IPS-20b (cell line): Measurements from ENCODE around the gene PRKG1.
"Not testable (repeated sequence)": the region's sequence is repeated elsewhere in the genome, so short reads cannot be mapped to it uniquely, and the experiment has no call there.

Experiments
- H3K27ac ChIP-seq: one replicate; pipeline ENCODE4 v1.5.1; 2013; ENCODE audit warnings: low read length
- H3K27me3 ChIP-seq: 2 replicates; pipeline ENCODE4 v1.6.1; 2013; ENCODE audit warnings: mild to moderate bottlenecking, low read length, inconsistent platforms; ENCODE audit not compliant: insufficient read depth
- H3K36me3 ChIP-seq: 2 replicates; pipeline ENCODE4 v1.6.1; 2013; ENCODE audit warnings: low read depth, mild to moderate bottlenecking, inconsistent platforms, low read length, moderate library complexity; ENCODE audit not compliant: insufficient read depth
- H3K4me1 ChIP-seq: 2 replicates; pipeline ENCODE4 v1.6.1; 2013; ENCODE audit warnings: mild to moderate bottlenecking, control low read depth, inconsistent platforms, low read length, moderate library complexity; ENCODE audit not compliant: insufficient read depth
- H3K4me3 ChIP-seq: 2 replicates; pipeline ENCODE4 v1.5.1; 2013; ENCODE audit warnings: mild to moderate bottlenecking, low read length, inconsistent platforms
- H3K9ac ChIP-seq: 2 replicates; pipeline ENCODE4 v1.6.1; 2013; ENCODE audit warnings: low read depth, mild to moderate bottlenecking, inconsistent platforms, low read length, moderate library complexity
- H3K9me3 ChIP-seq: 2 replicates; pipeline ENCODE4 v1.6.1; 2013; ENCODE audit warnings: mild to moderate bottlenecking, low read depth, low read length, inconsistent platforms; ENCODE audit not compliant: insufficient read depth

Gene PRKG1

GRCh38 chr10:51158832-51159231 lies 84.5 kb downstream of the PRKG1 start:
- Histone ChIP-seq H3K4me3 (no peak overlapping the region), H3K36me3 (no peaks in the 10 kb centered on the region), H3K27me3 (no peaks in the 10 kb centered on the region), H3K4me1 (peaks cover 10% of the 10 kb centered on the region; the same call in 1 of the 2 replicates), H3K9me3 (no peaks in the 10 kb centered on the region), H3K9ac (no peak overlapping the region), H3K27ac (no peak overlapping the region)

DNA sequence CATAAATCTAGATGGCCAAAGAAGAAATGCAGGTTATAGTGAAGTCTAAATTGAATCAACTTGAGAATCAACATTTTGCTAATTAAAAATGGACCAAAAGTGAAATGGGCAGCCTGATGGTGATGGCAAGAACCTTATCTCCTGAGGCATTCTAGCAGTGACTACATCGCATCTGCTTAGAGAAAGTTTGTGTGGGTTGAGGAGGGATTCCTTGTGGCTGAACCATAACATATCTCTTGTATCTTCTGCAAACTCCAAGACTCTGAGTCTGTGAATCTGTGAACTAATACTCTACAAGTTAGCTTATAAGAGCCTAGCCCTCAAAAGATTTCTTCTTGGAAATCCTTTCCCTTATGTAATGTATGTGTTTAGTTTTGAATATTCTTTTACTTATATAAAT lies 85.6 kb downstream of the PRKG1 start:
- H3K4me3 ChIP-seq: no peak overlapping the region

GRCh38 chr10:51162002-51162401 lies 87.7 kb downstream of the PRKG1 start:
- H3K27ac ChIP-seq: no peak overlapping the region
- H3K4me3 ChIP-seq: no peak overlapping the region
- no peaks in the 10 kb centered on the region for H3K27me3 ChIP-seq
- H3K36me3 ChIP-seq: no peaks in the 10 kb centered on the region
- H3K4me1 ChIP-seq: peaks cover 7% of the 10 kb centered on the region; the same call in 1 of the 2 replicates
- H3K9ac ChIP-seq: no peak overlapping the region
- no peaks in the 10 kb centered on the region for H3K9me3 ChIP-seq

More for the DNA sequence above, 85.6 kb downstream of the PRKG1 start:
- Histone ChIP-seq H3K9me3 (no peaks in the 10 kb centered on the region), H3K9ac (no peak overlapping the region), H3K27ac (no peak overlapping the region), H3K27me3 (no peaks in the 10 kb centered on the region), H3K36me3 (no peaks in the 10 kb centered on the region), H3K4me1 (peaks cover 10% of the 10 kb centered on the region; the same call in 1 of the 2 replicates)

DNA sequence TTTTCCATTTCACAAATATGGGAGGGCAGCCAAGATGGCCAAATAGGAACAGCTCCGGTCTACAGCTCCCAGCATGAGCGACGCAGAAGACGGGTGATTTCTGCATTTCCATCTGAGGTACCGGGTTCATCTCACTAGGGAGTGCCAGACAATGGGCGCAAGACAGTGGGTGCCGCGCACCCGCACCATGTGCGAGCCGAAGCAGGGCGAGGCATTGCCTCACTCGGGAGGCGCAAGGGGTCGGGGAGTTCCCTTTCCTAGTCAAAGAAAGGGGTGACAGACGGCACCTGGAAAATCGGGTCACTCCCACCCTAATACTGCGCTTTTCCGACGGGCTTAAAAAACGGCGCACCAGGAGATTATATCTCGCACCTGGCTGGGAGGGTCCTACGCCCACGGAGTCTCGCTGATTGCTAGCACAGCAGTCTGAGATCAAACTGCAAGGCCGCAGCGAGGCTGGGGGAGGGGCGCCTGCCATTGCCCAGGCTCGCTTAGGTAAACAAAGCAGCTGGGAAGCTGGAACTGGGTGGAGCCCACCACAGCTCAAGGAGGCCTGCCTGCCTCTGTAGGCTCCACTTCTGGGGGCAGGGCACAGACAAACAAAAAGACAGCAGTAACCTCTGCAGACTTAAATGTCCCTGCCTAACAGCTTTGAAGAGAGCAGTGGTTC lies 89.2 kb downstream of the PRKG1 start:
- not testable (repeated sequence) for H3K27ac ChIP-seq, H3K9ac ChIP-seq, H3K36me3 ChIP-seq, H3K4me3 ChIP-seq, H3K4me1 ChIP-seq, H3K27me3 ChIP-seq, H3K9me3 ChIP-seq

- Histone ChIP-seq H3K4me1 (peaks cover 5% of the 10 kb centered on the region; the same call in 1 of the 2 replicates), H3K9ac (no peak overlapping the region), H3K36me3 (no peaks in the 10 kb centered on the region), H3K27ac (no peak overlapping the region), H3K9me3 (no peaks in the 10 kb centered on the region), H3K27me3 (no peaks in the 10 kb centered on the region), H3K4me3 (peak overlapping the region; percentile 22; the same call in 1 of the 2 replicates)
Measured at GRCh38 chr10:51168086-51168815, 94.0 kb downstream of the PRKG1 start.

- Histone ChIP-seq H3K4me1 (peaks cover 5% of the 10 kb centered on the region; the same call in 1 of the 2 replicates), H3K36me3 (no peaks in the 10 kb centered on the region), H3K9ac (no peak overlapping the region)
Measured at GRCh38 chr10:51169111-51169510, 94.8 kb downstream of the PRKG1 start.

DNA sequence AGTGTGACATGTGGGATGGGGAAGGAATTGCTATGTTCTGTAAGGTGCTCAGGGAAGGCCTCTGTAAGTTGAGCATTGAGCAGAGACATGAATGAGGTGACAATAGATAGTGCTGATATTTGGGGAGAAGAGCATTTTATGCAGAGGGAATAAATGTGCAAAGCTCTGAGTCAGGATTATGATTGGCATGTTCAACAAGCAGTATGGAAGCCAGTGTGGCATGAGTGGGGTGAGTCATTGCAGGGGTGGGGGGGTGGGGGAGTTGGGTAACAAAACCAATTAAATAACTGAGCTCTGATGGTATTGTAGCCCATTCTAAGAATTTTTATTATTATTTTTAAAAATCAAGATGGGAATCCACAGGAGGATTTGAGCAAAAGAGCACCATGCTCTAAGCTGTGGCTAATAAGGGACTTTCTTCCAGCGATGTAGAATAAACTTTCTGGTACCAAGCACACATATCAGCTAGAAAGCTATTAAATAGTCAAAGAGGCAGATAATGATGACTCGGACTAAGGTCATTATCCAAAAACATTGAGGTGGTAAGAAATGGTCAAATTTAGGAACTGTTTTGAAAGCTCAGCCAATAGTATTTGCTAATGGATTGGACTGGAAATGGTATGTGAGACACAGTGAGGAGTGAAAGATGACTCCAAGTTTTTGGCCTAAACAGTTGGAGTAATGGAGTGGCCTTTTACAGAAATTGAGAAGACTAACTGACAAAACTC lies 96.4 kb downstream of the PRKG1 start:
- Histone ChIP-seq H3K4me3 (no peak overlapping the region), H3K4me1 (peaks cover 5% of the 10 kb centered on the region; the same call in 1 of the 2 replicates), H3K27me3 (no peaks in the 10 kb centered on the region), H3K36me3 (no peaks in the 10 kb centered on the region), H3K27ac (no peak overlapping the region), H3K9me3 (no peaks in the 10 kb centered on the region), H3K9ac (no peak overlapping the region)

More at GRCh38 chr10:51169111-51169510, 94.8 kb downstream of the PRKG1 start:
- Histone ChIP-seq H3K4me3 (no peak overlapping the region), H3K27ac (no peak overlapping the region), H3K27me3 (no peaks in the 10 kb centered on the region), H3K9me3 (no peaks in the 10 kb centered on the region)

DNA sequence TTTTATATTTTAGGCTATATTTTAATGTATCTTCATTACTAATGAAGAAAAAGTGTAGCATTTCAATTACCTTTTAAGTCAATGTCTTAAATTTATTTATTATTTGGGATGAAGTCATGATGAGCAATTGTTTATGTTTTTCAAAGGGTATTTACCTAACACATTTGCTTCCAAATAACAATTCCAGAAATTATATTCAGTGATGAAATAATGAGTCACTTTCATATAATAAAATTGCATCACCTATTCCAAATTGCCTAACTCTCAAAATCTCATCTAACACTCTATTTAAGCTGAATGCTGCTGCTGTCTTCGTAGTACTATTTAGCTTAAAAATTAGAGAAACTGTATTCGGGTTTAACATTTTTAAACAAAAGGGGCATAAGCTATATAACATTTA lies 97.7 kb downstream of the PRKG1 start:
- Histone ChIP-seq H3K27ac (no peak overlapping the region), H3K27me3 (no peaks in the 10 kb centered on the region), H3K4me3 (no peak overlapping the region), H3K4me1 (peaks cover 5% of the 10 kb centered on the region; the same call in 1 of the 2 replicates), H3K36me3 (no peaks in the 10 kb centered on the region), H3K9me3 (no peaks in the 10 kb centered on the region), H3K9ac (no peak overlapping the region)

DNA sequence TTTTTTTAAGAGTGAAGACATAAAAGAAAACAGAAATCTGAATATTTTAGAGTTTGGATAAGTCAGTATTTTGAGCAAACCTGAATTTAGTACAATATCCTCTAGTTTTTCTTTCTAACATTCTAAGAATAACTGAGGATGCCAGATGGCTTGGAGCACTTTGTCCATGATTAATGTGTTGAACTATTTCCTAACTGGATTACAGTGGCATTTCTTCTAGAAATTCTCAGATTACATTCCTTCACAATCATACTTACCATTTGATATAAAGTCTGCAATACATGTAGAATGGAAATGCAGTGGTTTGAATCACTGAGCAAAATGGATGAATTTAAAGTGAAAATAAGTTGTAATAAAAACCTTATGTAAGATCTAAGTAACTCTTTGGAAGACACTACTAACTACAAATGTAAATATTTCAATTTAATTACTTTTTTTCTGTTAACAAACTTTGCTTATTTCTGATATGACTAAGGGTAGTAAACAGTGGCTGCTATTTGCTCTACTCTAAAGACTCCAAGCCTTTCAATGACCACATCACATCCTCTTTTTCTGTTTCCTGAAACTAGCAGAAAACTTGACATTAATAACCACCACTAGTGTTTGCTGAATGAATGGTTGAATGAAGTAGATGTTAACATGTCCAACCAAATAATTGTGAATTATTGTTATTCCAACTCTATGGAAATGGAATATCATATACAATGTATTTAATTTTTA lies 102.8 kb downstream of the PRKG1 start:
- Histone ChIP-seq H3K9ac (no peak overlapping the region), H3K4me1 (no peaks in the 10 kb centered on the region), H3K27ac (no peak overlapping the region), H3K9me3 (no peaks in the 10 kb centered on the region), H3K36me3 (no peaks in the 10 kb centered on the region), H3K4me3 (no peak overlapping the region), H3K27me3 (no peaks in the 10 kb centered on the region)

- Histone ChIP-seq H3K4me3 (no peak overlapping the region), H3K27ac (no peak overlapping the region), H3K27me3 (no peaks in the 10 kb centered on the region), H3K9ac (no peak overlapping the region), H3K9me3 (no peaks in the 10 kb centered on the region), H3K4me1 (no peaks in the 10 kb centered on the region), H3K36me3 (no peaks in the 10 kb centered on the region)
Measured at GRCh38 chr10:51178634-51179033, 104.3 kb downstream of the PRKG1 start.

- H3K27me3 ChIP-seq: no peaks in the 10 kb centered on the region
- H3K9ac ChIP-seq: no peak overlapping the region
- H3K9me3 ChIP-seq: no peaks in the 10 kb centered on the region
- H3K27ac ChIP-seq: no peak overlapping the region
- H3K4me1 ChIP-seq: no peaks in the 10 kb centered on the region
- H3K36me3 ChIP-seq: no peaks in the 10 kb centered on the region
- no peak overlapping the region for H3K4me3 ChIP-seq
Measured at GRCh38 chr10:51180141-51180540, 105.9 kb downstream of the PRKG1 start.
